K562 (cell line): ENCODE data around the gene BROX. TPM values are rescaled to one million over a fixed set of nuclear protein-coding genes. Genes with fewer than 3 reads are reported as not detected.
A peak's percentile ranks its signal among the peaks of the same experiment; 100 is the strongest.

Experiments
- ADNP ChIP-seq: fragments of 200-800 bp; sonication (Bioruptor generic); IDR thresholded peaks from 2 replicates; pipeline ENCODE4 v1.6.1; 2016; ENCODE audit warnings: missing genetic modification characterization, missing compliant biosample characterization
- ARID3A ChIP-seq: IDR thresholded peaks from 2 replicates; pipeline ENCODE4 v1.6.1; 2012; ENCODE audit warnings: low read depth, low read length, improper control_type of control experiment, borderline replicate concordance
- BCLAF1 ChIP-seq, 2 experiments: fragments of 450-650 bp in 1 of 2; IDR thresholded peaks; 2 replicates each; pipeline ENCODE4 v1.6.1; 2011 to 2017; ENCODE audit warnings: low read depth in 2 of 2, antibody characterized with exemption in 1 of 2, borderline replicate concordance in 1 of 2, low read length in 1 of 2, mild to moderate bottlenecking in 1 of 2, mixed read lengths in 1 of 2; ENCODE audit not compliant: control insufficient read depth in 1 of 2
- CAMTA2 ChIP-seq: fragments of 250-450 bp; sonication (Bioruptor Pico); conservative IDR thresholded peaks from 2 replicates; pipeline ENCODE4 v1.5.1; 2022
- CHCHD3 ChIP-seq: fragments of 250-450 bp; sonication (Bioruptor Pico); IDR thresholded peaks from 2 replicates; pipeline ENCODE4 v2.1.2; 2022; ENCODE audit warnings: mild to moderate bottlenecking
- DNMT1 ChIP-seq: fragments of 450-650 bp; IDR thresholded peaks from 2 replicates; pipeline ENCODE4 v1.6.1; 2016; ENCODE audit warnings: antibody characterized with exemption, mild to moderate bottlenecking
- EHMT2 ChIP-seq: fragments of 450-650 bp; IDR thresholded peaks from 2 replicates; pipeline ENCODE4 v1.6.1; 2018; ENCODE audit warnings: antibody characterized with exemption
- IFI16 ChIP-seq: fragments of 250-450 bp; sonication (Bioruptor Pico); IDR thresholded peaks from 2 replicates; pipeline ENCODE4 v2.1.2; 2022; ENCODE audit warnings: mild to moderate bottlenecking, inconsistent platforms
- KLF10 ChIP-seq: fragments of 250-450 bp; sonication (Bioruptor Pico); IDR thresholded peaks from 2 replicates; pipeline ENCODE4 v1.6.1; 2021; ENCODE audit warnings: matching md5 sums
- MCM2 ChIP-seq: fragments of 450-650 bp; IDR thresholded peaks from 2 replicates; pipeline ENCODE4 v1.6.1; 2017; ENCODE audit warnings: low read depth, mild to moderate bottlenecking
- RBM14 ChIP-seq: fragments of 200-400 bp; formaldehyde crosslinking; IDR thresholded peaks from 2 replicates; pipeline ENCODE4 v1.6.1; 2018; ENCODE audit warnings: low read depth, mild to moderate bottlenecking, low read length, moderate library complexity, borderline replicate concordance; ENCODE audit not compliant: insufficient read depth
- SMAD4 ChIP-seq: fragments of 250-450 bp; sonication (Bioruptor Pico); conservative IDR thresholded peaks from 2 replicates; pipeline ENCODE4 v1.8.0; 2021; ENCODE audit warnings: inconsistent platforms, mild to moderate bottlenecking, moderate library complexity
- SP1 ChIP-seq: sonication (generic); formaldehyde crosslinking; IDR thresholded peaks from 2 replicates; pipeline ENCODE4 v1.8.1; 2022; ENCODE audit warnings: mild to moderate bottlenecking, missing genetic modification reagents
- TEAD1 ChIP-seq, 2 experiments: fragments of 450-650 bp in 1 of 2; sonication (generic) in 1 of 2; formaldehyde crosslinking; IDR thresholded peaks; 2 replicates each; pipeline versions ENCODE4 v1.4.0 to v1.8.0; 2020 to 2022; ENCODE audit warnings: mild to moderate bottlenecking in 2 of 2, missing genetic modification reagents in 1 of 2
- TEAD4 ChIP-seq, 2 experiments: sonication (generic) in 1 of 2; formaldehyde crosslinking in 1 of 2; IDR thresholded peaks; 2 replicates each; pipeline versions ENCODE4 v1.6.1 to v1.8.0; 2012 to 2022; ENCODE audit warnings: borderline replicate concordance in 1 of 2, inconsistent platforms in 1 of 2, low read length in 1 of 2, mild to moderate bottlenecking in 1 of 2, missing genetic modification reagents in 1 of 2
- ZBTB26 ChIP-seq: fragments of 450-650 bp; formaldehyde crosslinking; IDR thresholded peaks from 2 replicates; pipeline ENCODE4 v1.4.0; 2022; ENCODE audit warnings: missing genetic modification characterization
- ZNF12 ChIP-seq: sonication (generic); formaldehyde crosslinking; IDR thresholded peaks from 2 replicates; pipeline ENCODE4 v1.4.0; 2020; ENCODE audit warnings: mild to moderate bottlenecking, missing genetic modification reagents
- ZNF311 ChIP-seq: fragments of 250-450 bp; sonication (Bioruptor Pico); IDR thresholded peaks from 2 replicates; pipeline ENCODE4 v1.4.0; 2020; ENCODE audit warnings: mild to moderate bottlenecking, moderate library complexity
- ZNF668 ChIP-seq: fragments of 250-450 bp; sonication (Bioruptor Pico); IDR thresholded peaks from 2 replicates; pipeline ENCODE4 v1.8.0; 2022; ENCODE audit warnings: mild to moderate bottlenecking, inconsistent platforms
- polyA plus RNA-seq, 8 experiments: library from polyadenylated mRNA; depleted of rRNA in 4 of 8; stranded (reverse) in 5 of 8; unstranded in 3 of 8; fragments of >200 nt; fragmentation: Nextera tagmentation in 2 of 8; fragmentation: Illumina TruSeq in 1 of 8; extraction: Ambion mirVana in 2 of 8; extraction: Trizol in 1 of 8; gene quantifications; 2 replicates each; pipeline versions ENCODE4 v1.2.1 to v1.2.3, GENCODE V29; 2011 to 2014; ENCODE audit warnings: inconsistent platforms in 1 of 8, missing spikeins in 1 of 8
- total RNA-seq, 7 experiments: library from RNA; depleted of rRNA in 6 of 7; stranded (reverse); fragments of >200 nt in 6 of 7; fragmentation: Illumina TruSeq in 2 of 7; extraction: Trizol in 2 of 7; gene quantifications; 2 replicates each; pipeline versions ENCODE4 v1.2.1 to v1.2.3, GENCODE V29; 2011 to 2021; ENCODE audit warnings: low replicate concordance in 1 of 7
- TF ChIP-seq, protein P1 (sequence below): IDR thresholded peaks from 2 replicates; pipeline ENCODE4 v1.6.1; 2011; ENCODE audit not compliant: insufficient read length; ENCODE audit errors: extremely low read depth
- TF ChIP-seq, protein P2 (sequence below): fragments of 250-450 bp; sonication (Bioruptor Pico); IDR thresholded peaks from 2 replicates; pipeline ENCODE4 v1.8.0; 2021; ENCODE audit warnings: mild to moderate bottlenecking, moderate library complexity

Gene BROX
- total and polyA plus RNA-seq, 9 of the 15 experiments (the other 6 are each of a cell fraction or from before 2014, with no cell fraction given): 9.4 to 153 (median 45.1) TPM

DNA sequence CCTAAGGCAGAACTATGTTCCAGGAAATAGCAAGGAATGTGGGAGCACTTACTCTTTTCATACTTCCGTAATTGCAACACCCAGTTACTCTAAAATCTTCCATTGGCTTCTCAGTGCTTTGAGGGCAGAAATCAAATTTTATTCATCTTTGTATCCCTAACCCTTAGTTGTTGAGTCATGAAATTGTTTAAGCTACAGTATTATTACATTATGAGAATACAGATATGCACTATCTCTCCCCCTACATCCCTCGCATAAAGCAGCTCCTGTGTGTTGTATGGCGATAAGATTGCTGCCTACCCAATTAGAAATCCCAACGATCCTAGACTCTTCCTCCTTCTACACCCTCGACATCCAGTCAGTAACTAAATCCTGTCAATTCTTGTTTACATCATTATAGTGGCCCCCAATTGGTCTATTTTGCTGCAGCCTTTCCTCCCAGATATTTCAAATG is 2.6 kb upstream of the BROX start (continued):
- TF ChIP-seq EHMT2: no peak
- no peak for TF ChIP-seq DNMT1
- TF ChIP-seq SP1: no peak
- TF ChIP-seq ADNP (tag): no peak
- no peak for TF ChIP-seq MCM2
- TF ChIP-seq ZNF12 (CRISPR knock-in tag): no peak
- TF ChIP-seq BCLAF1 (IDR thresholded peaks at IDR 0.05; ENCODE audit: borderline replicate concordance in 1 of 2, control insufficient read depth in 1 of 2, low read depth in 2 of 2, low read length in 1 of 2): no peak
- TF ChIP-seq KLF10 (CRISPR knock-in tag): no peak
- TF ChIP-seq ARID3A: peak; percentile 96
- TF ChIP-seq SMAD4 (CRISPR knock-in tag): peak; percentile 75
- no peak for TF ChIP-seq ZBTB26 (CRISPR knock-in tag)
- TF ChIP-seq CAMTA2 (CRISPR knock-in tag): no peak
- TF ChIP-seq, protein P1, sequence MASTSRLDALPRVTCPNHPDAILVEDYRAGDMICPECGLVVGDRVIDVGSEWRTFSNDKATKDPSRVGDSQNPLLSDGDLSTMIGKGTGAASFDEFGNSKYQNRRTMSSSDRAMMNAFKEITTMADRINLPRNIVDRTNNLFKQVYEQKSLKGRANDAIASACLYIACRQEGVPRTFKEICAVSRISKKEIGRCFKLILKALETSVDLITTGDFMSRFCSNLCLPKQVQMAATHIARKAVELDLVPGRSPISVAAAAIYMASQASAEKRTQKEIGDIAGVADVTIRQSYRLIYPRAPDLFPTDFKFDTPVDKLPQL: no peak
- TF ChIP-seq ZNF311: no peak
- TF ChIP-seq ZNF668: no peak
- peak; percentile 98 for TF ChIP-seq TEAD4 (IDR thresholded peaks at IDR 0.05; ENCODE audit: low read length)
- no peak for TF ChIP-seq TEAD4 (CRISPR knock-in tag; IDR thresholded peaks at IDR 0.05; ENCODE audit: borderline replicate concordance)
- TF ChIP-seq, protein P2, sequence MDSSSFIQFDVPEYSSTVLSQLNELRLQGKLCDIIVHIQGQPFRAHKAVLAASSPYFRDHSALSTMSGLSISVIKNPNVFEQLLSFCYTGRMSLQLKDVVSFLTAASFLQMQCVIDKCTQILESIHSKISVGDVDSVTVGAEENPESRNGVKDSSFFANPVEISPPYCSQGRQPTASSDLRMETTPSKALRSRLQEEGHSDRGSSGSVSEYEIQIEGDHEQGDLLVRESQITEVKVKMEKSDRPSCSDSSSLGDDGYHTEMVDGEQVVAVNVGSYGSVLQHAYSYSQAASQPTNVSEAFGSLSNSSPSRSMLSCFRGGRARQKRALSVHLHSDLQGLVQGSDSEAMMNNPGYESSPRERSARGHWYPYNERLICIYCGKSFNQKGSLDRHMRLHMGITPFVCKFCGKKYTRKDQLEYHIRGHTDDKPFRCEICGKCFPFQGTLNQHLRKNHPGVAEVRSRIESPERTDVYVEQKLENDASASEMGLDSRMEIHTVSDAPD (CRISPR knock-in tag): no peak
- TF ChIP-seq TEAD1 (CRISPR knock-in tag; IDR thresholded peaks at IDR 0.05): 0 out of 4 replicates have a peak, but pooled peaks of 1 of the 2 experiments have one; percentile 26
- TF ChIP-seq IFI16 (CRISPR knock-in tag): no peak
- TF ChIP-seq CHCHD3 (CRISPR knock-in tag): no peak
- no peak for TF ChIP-seq RBM14
